HepG2 (cell line): ENCODE measurements around the gene PSD. TPM values are rescaled to one million over a fixed set of nuclear protein-coding genes. Genes with fewer than 3 reads are reported as not detected.

Source experiments
- FOXM1 ChIP-seq: sonication (generic); formaldehyde crosslinking; IDR thresholded peaks from 2 replicates; pipeline ENCODE4 v1.5.0; 2020; ENCODE audit warnings: missing genetic modification reagents
- HNRNPLL ChIP-seq: fragments of 200-400 bp; formaldehyde crosslinking; IDR thresholded peaks from 2 replicates; pipeline ENCODE4 v1.6.1; 2017; ENCODE audit warnings: mild to moderate bottlenecking, low read depth, low read length; ENCODE audit not compliant: poor library complexity, severe bottlenecking
- KLF12 ChIP-seq: sonication (generic); formaldehyde crosslinking; IDR thresholded peaks from 2 replicates; pipeline ENCODE4 v1.4.0; 2020; ENCODE audit warnings: missing genetic modification reagents, borderline replicate concordance
- ONECUT2 ChIP-seq: sonication (generic); formaldehyde crosslinking; IDR thresholded peaks from 2 replicates; pipeline ENCODE4 v1.4.0; 2020; ENCODE audit warnings: missing genetic modification reagents
- PAF1 ChIP-seq: IDR thresholded peaks from 2 replicates; pipeline ENCODE4 v1.6.1; 2016; ENCODE audit warnings: missing genetic modification reagents, missing compliant biosample characterization
- POGZ ChIP-seq: sonication (generic); formaldehyde crosslinking; IDR thresholded peaks from 2 replicates; pipeline ENCODE4 v1.4.0; 2020; ENCODE audit warnings: mild to moderate bottlenecking, missing genetic modification reagents
- SATB2 ChIP-seq: sonication (generic); formaldehyde crosslinking; IDR thresholded peaks from 2 replicates; pipeline ENCODE4 v1.5.0; 2020; ENCODE audit warnings: missing genetic modification reagents
- SNAPC4 ChIP-seq: sonication (generic); formaldehyde crosslinking; IDR thresholded peaks from 2 replicates; pipeline ENCODE4 v1.4.0; 2020; ENCODE audit warnings: mild to moderate bottlenecking, missing genetic modification reagents
- ZBTB25 ChIP-seq: IDR thresholded peaks from 2 replicates; pipeline ENCODE4 v1.6.1; 2018; ENCODE audit warnings: missing genetic modification reagents
- ZBTB26 ChIP-seq: IDR thresholded peaks from 2 replicates; pipeline ENCODE4 v1.6.1; 2016; ENCODE audit warnings: missing compliant biosample characterization, missing genetic modification reagents, borderline replicate concordance
- ZEB1 ChIP-seq: IDR thresholded peaks from 2 replicates; pipeline ENCODE4 v1.6.1; 2012; ENCODE audit warnings: mild to moderate bottlenecking, low read depth, inconsistent platforms; ENCODE audit not compliant: insufficient replicate concordance
- ZKSCAN5 ChIP-seq: sonication (generic); formaldehyde crosslinking; IDR thresholded peaks from 2 replicates; pipeline ENCODE4 v1.5.1; 2020; ENCODE audit warnings: mild to moderate bottlenecking, missing genetic modification reagents
- ZNF766 ChIP-seq: sonication (generic); formaldehyde crosslinking; IDR thresholded peaks from 2 replicates; pipeline ENCODE4 v1.5.0; 2020; ENCODE audit warnings: missing genetic modification reagents, borderline replicate concordance
- polyA plus RNA-seq, 8 experiments: library from polyadenylated mRNA; depleted of rRNA in 3 of 8; stranded (reverse) in 7 of 8; unstranded in 1 of 8; fragments of >200 nt; fragmentation: Illumina TruSeq in 4 of 8; extraction: Trizol in 4 of 8; gene quantifications; 2 replicates each; pipeline versions ENCODE4 v1.2.1 to v1.2.3, GENCODE V29; 2011 to 2016; ENCODE audit warnings: low read depth in 4 of 8, missing spikeins in 1 of 8, mixed read lengths in 1 of 8; ENCODE audit not compliant: insufficient read depth in 1 of 8
- total RNA-seq, 5 experiments: library from RNA; depleted of rRNA; stranded (reverse); fragments of >200 nt; fragmentation: Illumina TruSeq; extraction: Trizol; gene quantifications; 2 replicates each; pipeline ENCODE4 v1.2.3, GENCODE V29; 2016; ENCODE audit warnings: low read depth in 1 of 5
- TF ChIP-seq, protein P1 (sequence below): sonication (generic); formaldehyde crosslinking; IDR thresholded peaks from 2 replicates; pipeline ENCODE4 v1.5.1; 2020; ENCODE audit warnings: missing genetic modification reagents, mild to moderate bottlenecking, borderline replicate concordance
- TF ChIP-seq, protein P2 (sequence below): sonication (generic); formaldehyde crosslinking; IDR thresholded peaks from 2 replicates; pipeline ENCODE4 v1.4.0; 2020; ENCODE audit warnings: missing genetic modification reagents, mild to moderate bottlenecking, borderline replicate concordance
- TF ChIP-seq, protein P3 (sequence below): sonication (generic); formaldehyde crosslinking; IDR thresholded peaks from 2 replicates; pipeline ENCODE4 v1.8.0; 2022; ENCODE audit warnings: mild to moderate bottlenecking, missing genetic modification reagents, moderate library complexity

The PSD gene
- total and polyA plus RNA-seq, 2 of the 13 experiments (the other 11 are each of a cell fraction or from before 2014, with no cell fraction given): 0.35 to 0.58 TPM

- TF ChIP-seq, protein P1, sequence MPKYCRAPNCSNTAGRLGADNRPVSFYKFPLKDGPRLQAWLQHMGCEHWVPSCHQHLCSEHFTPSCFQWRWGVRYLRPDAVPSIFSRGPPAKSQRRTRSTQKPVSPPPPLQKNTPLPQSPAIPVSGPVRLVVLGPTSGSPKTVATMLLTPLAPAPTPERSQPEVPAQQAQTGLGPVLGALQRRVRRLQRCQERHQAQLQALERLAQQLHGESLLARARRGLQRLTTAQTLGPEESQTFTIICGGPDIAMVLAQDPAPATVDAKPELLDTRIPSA (CRISPR knock-in tag): no peak
- TF ChIP-seq ZBTB26 (peak; percentile 75; the same call in 1 of the 2 replicates), ZKSCAN5 (CRISPR knock-in tag) (no peak), SNAPC4 (CRISPR knock-in tag) (0 out of 2 replicates have a peak, but pooled peaks have one; percentile 37), HNRNPLL (peak; percentile 63), FOXM1 (CRISPR knock-in tag) (no peak), KLF12 (CRISPR knock-in tag) (peak; percentile 82; the same call in 1 of the 2 replicates), ZNF766 (CRISPR knock-in tag) (peak; percentile 41; the same call in 1 of the 2 replicates), ONECUT2 (CRISPR knock-in tag) (no peak; the same call in 1 of the 2 replicates), ZBTB25 (CRISPR knock-in tag) (peak; percentile 95), ZEB1 (peak; percentile 99), PAF1 (CRISPR knock-in tag) (no peak), SATB2 (CRISPR knock-in tag) (no peak), POGZ (peak; percentile 91)
- TF ChIP-seq, protein P2, sequence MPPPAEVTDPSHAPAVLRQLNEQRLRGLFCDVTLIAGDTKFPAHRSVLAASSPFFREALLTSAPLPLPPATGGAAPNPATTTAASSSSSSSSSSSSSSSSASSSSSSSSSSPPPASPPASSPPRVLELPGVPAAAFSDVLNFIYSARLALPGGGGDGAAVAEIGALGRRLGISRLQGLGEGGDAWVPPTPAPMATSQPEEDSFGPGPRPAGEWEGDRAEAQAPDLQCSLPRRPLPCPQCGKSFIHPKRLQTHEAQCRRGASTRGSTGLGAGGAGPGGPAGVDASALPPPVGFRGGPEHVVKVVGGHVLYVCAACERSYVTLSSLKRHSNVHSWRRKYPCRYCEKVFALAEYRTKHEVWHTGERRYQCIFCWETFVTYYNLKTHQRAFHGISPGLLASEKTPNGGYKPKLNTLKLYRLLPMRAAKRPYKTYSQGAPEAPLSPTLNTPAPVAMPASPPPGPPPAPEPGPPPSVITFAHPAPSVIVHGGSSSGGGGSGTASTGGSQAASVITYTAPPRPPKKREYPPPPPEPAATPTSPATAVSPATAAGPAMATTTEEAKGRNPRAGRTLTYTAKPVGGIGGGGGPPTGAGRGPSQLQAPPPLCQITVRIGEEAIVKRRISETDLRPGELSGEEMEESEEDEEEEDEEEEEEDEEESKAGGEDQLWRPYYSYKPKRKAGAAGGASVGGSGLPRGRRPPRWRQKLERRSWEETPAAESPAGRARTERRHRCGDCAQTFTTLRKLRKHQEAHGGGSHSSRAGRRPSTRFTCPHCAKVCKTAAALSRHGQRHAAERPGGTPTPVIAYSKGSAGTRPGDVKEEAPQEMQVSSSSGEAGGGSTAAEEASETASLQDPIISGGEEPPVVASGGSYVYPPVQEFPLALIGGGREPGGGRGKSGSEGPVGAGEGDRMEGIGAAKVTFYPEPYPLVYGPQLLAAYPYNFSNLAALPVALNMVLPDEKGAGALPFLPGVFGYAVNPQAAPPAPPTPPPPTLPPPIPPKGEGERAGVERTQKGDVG (CRISPR knock-in tag): 0 out of 2 replicates have a peak, but pooled peaks have one; percentile 13
- TF ChIP-seq, protein P3, sequence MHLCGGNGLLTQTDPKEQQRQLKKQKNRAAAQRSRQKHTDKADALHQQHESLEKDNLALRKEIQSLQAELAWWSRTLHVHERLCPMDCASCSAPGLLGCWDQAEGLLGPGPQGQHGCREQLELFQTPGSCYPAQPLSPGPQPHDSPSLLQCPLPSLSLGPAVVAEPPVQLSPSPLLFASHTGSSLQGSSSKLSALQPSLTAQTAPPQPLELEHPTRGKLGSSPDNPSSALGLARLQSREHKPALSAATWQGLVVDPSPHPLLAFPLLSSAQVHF: no peak
Measured at GRCh38 chr10:102420714-102421506, 2.3 kb upstream of the PSD start, which contains the start of gene FBXL15 (continued).
